H1 (cell line): ENCODE measurements around the gene RNF152. TPM values are rescaled to one million over a fixed set of nuclear protein-coding genes. Genes with fewer than 3 reads are reported as not detected.

Source experiments
- CTCF ChIA-PET: fragments of 300-600 bp; sonication (Branson Sonifier 250); formaldehyde crosslinking; loops from one replicate; lab custom pipeline; 2021; ENCODE audit not compliant: partially characterized antibody; lab: Charles Lee
- POLR2A ChIA-PET: fragments of 300-600 bp; sonication (Branson Sonifier 250); formaldehyde crosslinking; loops from one replicate; lab custom pipeline; 2021; ENCODE audit warnings: inconsistent platforms; ENCODE audit not compliant: partially characterized antibody; lab: Charles Lee
- DNase-seq, 2 experiments: peaks; one replicate each; pipeline versions ENCODE4 v3.0.0 to v3.0.0-alpha.2; 2010 to 2022; ENCODE audit warnings: low spot score in 2 of 2, low read depth in 1 of 2, mixed read lengths in 1 of 2
- FAIRE-seq: peaks from 2 replicates; lab custom pipeline; 2011; peaks lifted over from hg19 to GRCh38; lab: Jason Lieb, UNC
- H2AFZ ChIP-seq: 2 replicates; pipeline ENCODE4 v1.8.1; 2012; ENCODE audit warnings: low read length, inconsistent platforms
- H2AK5ac ChIP-seq: 2 replicates; pipeline ENCODE4 v1.6.1; 2013; ENCODE audit warnings: low read depth, low read length
- H2BK120ac ChIP-seq: replicated peaks from 2 replicates; pipeline ENCODE3; 2013; ENCODE audit warnings: low read depth, low read length, inconsistent platforms
- H2BK12ac ChIP-seq: 2 replicates; pipeline ENCODE4 v1.6.1; 2013; ENCODE audit warnings: low read depth, low read length
- H2BK15ac ChIP-seq: 2 replicates; pipeline ENCODE4 v1.6.1; 2013; ENCODE audit warnings: low read length
- H2BK20ac ChIP-seq: 2 replicates; pipeline ENCODE4 v1.6.1; 2013; ENCODE audit warnings: low read length
- H2BK5ac ChIP-seq: 2 replicates; pipeline ENCODE4 v1.6.1; 2013; ENCODE audit warnings: low read depth, low read length
- H3K14ac ChIP-seq: 2 replicates; pipeline ENCODE4 v1.6.1; 2013; ENCODE audit warnings: inconsistent platforms; ENCODE audit not compliant: insufficient read length
- H3K18ac ChIP-seq: 2 replicates; pipeline ENCODE4 v1.6.1; 2013; ENCODE audit warnings: low read length; ENCODE audit errors: extremely low read depth
- H3K23ac ChIP-seq: 2 replicates; pipeline ENCODE4 v1.6.1; 2013; ENCODE audit warnings: inconsistent platforms; ENCODE audit not compliant: insufficient read length
- H3K23me2 ChIP-seq: 2 replicates; pipeline ENCODE4 v1.6.1; 2013; ENCODE audit warnings: low read depth, low read length
- H3K27ac ChIP-seq: 2 replicates; pipeline ENCODE4 v1.6.1; 2011; ENCODE audit warnings: low read depth, low read length, inconsistent platforms
- H3K27me3 ChIP-seq, 4 experiments: replicated peaks in 1 of 4; 1 replicate in 1 of 4; 2 replicates in 3 of 4; pipeline versions ENCODE4 v1.6.1 to v1.8.1; 2011 to 2013; ENCODE audit warnings: low read length in 3 of 4, mild to moderate bottlenecking in 3 of 4, inconsistent platforms in 2 of 4, mixed read lengths in 2 of 4, moderate library complexity in 1 of 4; ENCODE audit not compliant: control insufficient read depth in 3 of 4, insufficient read depth in 3 of 4; ENCODE audit errors: extremely low read depth in 1 of 4
- H3K36me3 ChIP-seq, 4 experiments: 2 replicates each; pipeline versions ENCODE4 v1.6.1 to v1.8.1; 2011 to 2013; ENCODE audit warnings: mild to moderate bottlenecking in 4 of 4, low read length in 3 of 4, moderate library complexity in 2 of 4, control low read depth in 1 of 4, inconsistent platforms in 1 of 4; ENCODE audit not compliant: insufficient read depth in 4 of 4, control insufficient read depth in 2 of 4
- H3K4ac ChIP-seq: replicated peaks from 2 replicates; pipeline ENCODE3; 2013; ENCODE audit warnings: low read length, low read depth, mixed read lengths, inconsistent platforms; ENCODE audit not compliant: insufficient read length
- H3K4me1 ChIP-seq, 4 experiments: replicated peaks in 1 of 4; 1 replicate in 1 of 4; 2 replicates in 3 of 4; pipeline versions ENCODE4 v1.6.1 to v1.8.1; 2011 to 2013; ENCODE audit warnings: low read length in 3 of 4, inconsistent platforms in 2 of 4, mixed read lengths in 1 of 4; ENCODE audit not compliant: insufficient read depth in 4 of 4, control insufficient read depth in 3 of 4
- H3K4me2 ChIP-seq, 2 experiments: 2 replicates each; pipeline versions ENCODE4 v1.6.1 to v1.8.1; 2011 to 2013; ENCODE audit warnings: low read depth in 2 of 2, low read length in 2 of 2, control low read depth in 1 of 2, inconsistent platforms in 1 of 2, mild to moderate bottlenecking in 1 of 2; ENCODE audit not compliant: insufficient read depth in 1 of 2
- H3K4me3 ChIP-seq, 4 experiments: fragments of 200-600, 300-600 bp in 1 of 4; sonication (generic), shearing (Covaris generic), sonication (Bioruptor Twin) in 1 of 4; 2 replicates each; pipeline versions ENCODE4 v1.5.1 to v1.8.1; 2011 to 2016; ENCODE audit warnings: low read length in 4 of 4, low read depth in 3 of 4, control low read depth in 2 of 4, inconsistent platforms in 2 of 4, mild to moderate bottlenecking in 2 of 4, mixed read lengths in 1 of 4, moderate library complexity in 1 of 4; ENCODE audit not compliant: insufficient read depth in 2 of 4; ENCODE audit errors: extremely low read depth in 1 of 4
- H3K56ac ChIP-seq: replicated peaks from 2 replicates; pipeline ENCODE3; 2013; ENCODE audit warnings: low read depth, mild to moderate bottlenecking, mixed read lengths, low read length, inconsistent platforms; ENCODE audit not compliant: insufficient read length
- H3K79me1 ChIP-seq: 2 replicates; pipeline ENCODE4 v1.6.1; 2013; ENCODE audit warnings: low read depth, low read length, control low read depth
- H3K79me2 ChIP-seq, 2 experiments: 2 replicates each; pipeline versions ENCODE4 v1.6.1 to v1.8.1; 2012 to 2013; ENCODE audit warnings: low read length in 2 of 2, mild to moderate bottlenecking in 2 of 2, inconsistent platforms in 1 of 2; ENCODE audit not compliant: insufficient read depth in 2 of 2, control insufficient read depth in 1 of 2
- H3K9ac ChIP-seq, 4 experiments: replicated peaks in 1 of 4; 1 replicate in 1 of 4; 2 replicates in 3 of 4; pipeline versions ENCODE4 v1.6.1 to v1.8.1; 2011 to 2013; ENCODE audit warnings: low read depth in 3 of 4, low read length in 3 of 4, control low read depth in 2 of 4, mild to moderate bottlenecking in 2 of 4, moderate library complexity in 2 of 4, inconsistent platforms in 1 of 4; ENCODE audit errors: extremely low read depth in 1 of 4
- H3K9me3 ChIP-seq, 2 experiments: 2 replicates each; pipeline versions ENCODE4 v1.6.1 to v1.8.1; 2012 to 2013; ENCODE audit warnings: mild to moderate bottlenecking in 2 of 2, moderate library complexity in 2 of 2, control low read depth in 1 of 2, inconsistent platforms in 1 of 2, low read depth in 1 of 2, low read length in 1 of 2, mixed read lengths in 1 of 2; ENCODE audit not compliant: insufficient read depth in 2 of 2
- H4K20me1 ChIP-seq, 2 experiments: replicated peaks in 1 of 2; 2 replicates each; pipeline versions ENCODE3 to v1.8.1; 2011 to 2013; ENCODE audit warnings: inconsistent platforms in 2 of 2, low read length in 2 of 2, mild to moderate bottlenecking in 1 of 2; ENCODE audit not compliant: insufficient read depth in 2 of 2, control insufficient read depth in 1 of 2
- H4K5ac ChIP-seq: 2 replicates; pipeline ENCODE4 v1.6.1; 2013; ENCODE audit warnings: low read length, low read depth, mixed read lengths, inconsistent platforms; ENCODE audit not compliant: insufficient read length
- H4K8ac ChIP-seq: 2 replicates; pipeline ENCODE4 v1.8.0; 2013; ENCODE audit warnings: mild to moderate bottlenecking, moderate library complexity, low read length, inconsistent platforms; ENCODE audit not compliant: insufficient read depth; ENCODE audit errors: extremely low read depth
- H4K91ac ChIP-seq: replicated peaks from 2 replicates; pipeline ENCODE3; 2013; ENCODE audit warnings: low read length, mixed read lengths, inconsistent platforms; ENCODE audit not compliant: insufficient read length
- KDM1A ChIP-seq: fragments of 200-600, 300-600 bp; sonication (generic); IDR thresholded peaks from 2 replicates; pipeline ENCODE4 v1.7.1; 2016; ENCODE audit warnings: mild to moderate bottlenecking, low read length, borderline replicate concordance
- POU5F1 ChIP-seq: IDR thresholded peaks from 2 replicates; pipeline ENCODE4 v1.6.1; 2011; ENCODE audit warnings: low read depth, mild to moderate bottlenecking, low read length, moderate library complexity
- TEAD4 ChIP-seq: IDR thresholded peaks from 2 replicates; pipeline ENCODE4 v1.6.1; 2012; ENCODE audit warnings: low read depth, low read length, inconsistent platforms, mixed read lengths
- WGBS, 2 experiments: shearing (Covaris generic) in 1 of 2; methylation state at CpG; one replicate each; pipeline versions ENCODE4 v1.1.6 to v1.1.7; 2013 to 2015; ENCODE audit warnings: low lambda C conversion rate in 2 of 2, mixed read lengths in 2 of 2, inconsistent platforms in 1 of 2, low coverage in 1 of 2, missing lambda C conversion rate in 1 of 2; ENCODE audit not compliant: insufficient replicate concordance in 2 of 2, insufficient coverage in 1 of 2, insufficient read length in 1 of 2; ENCODE audit errors: extremely low coverage in 1 of 2, missing lambda C conversion rate in 1 of 2; 5-methylcytosine and 5-hydroxymethylcytosine counted together
- polyA plus RNA-seq, 7 experiments: library from polyadenylated mRNA; depleted of rRNA in 3 of 7; stranded (reverse) in 5 of 7; unstranded in 2 of 7; fragments of >200 nt in 5 of 7; fragments of 200-250 nt in 2 of 7; gene quantifications; 1 replicate in 5 of 7; 2 replicates in 1 of 7; 4 replicates in 1 of 7; pipeline versions ENCODE4 v1.2.1 to v1.2.3, GENCODE V29; 2011 to 2013; ENCODE audit warnings: missing spikeins in 2 of 7, mixed read lengths in 2 of 7
- total RNA-seq: library from RNA; stranded (reverse); fragmentation: NEBNext Ultra II Directional; extraction: Animal tissue kit (Norgen Biotek cat#: 25700); gene quantifications from 2 replicates; pipeline ENCODE4 v1.2.1, GENCODE V29; 2021
- TF ChIP-seq, protein P1 (sequence below), 3 experiments: IDR thresholded peaks; 1 replicate in 2 of 3; 2 replicates in 1 of 3; pipeline versions ENCODE4 v1.5.1 to v1.6.1; 2011; ENCODE audit warnings: low read length in 3 of 3, mild to moderate bottlenecking in 3 of 3, inconsistent platforms in 2 of 3, low read depth in 1 of 3, moderate library complexity in 1 of 3; ENCODE audit not compliant: insufficient read depth in 1 of 3; ENCODE audit errors: control extremely low read depth in 1 of 3

The RNF152 gene
- total and polyA plus RNA-seq, 2 of the 8 experiments (the other 6 are each of a cell fraction or from before 2014, with no cell fraction given), result 1.1 to 2.7 TPM

DNA sequence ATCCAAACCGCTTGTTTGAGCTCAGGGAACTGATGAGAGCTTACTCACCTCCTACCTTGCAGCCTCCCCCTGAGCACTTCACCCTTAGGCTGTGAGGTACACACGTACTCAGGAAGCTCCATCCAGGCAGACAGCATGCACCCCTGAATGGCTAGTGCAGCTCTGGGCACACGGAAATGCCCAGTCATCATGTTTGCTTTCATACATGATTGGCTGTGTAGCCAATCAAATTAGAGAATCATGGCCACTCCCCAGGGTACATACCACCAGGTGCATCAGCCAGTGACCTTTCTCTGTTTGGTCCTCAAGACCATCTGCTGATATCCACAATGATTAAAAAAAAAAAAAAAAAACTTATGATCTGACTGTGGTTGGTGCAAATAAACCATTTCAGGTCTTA, 42.1 kb downstream of the RNF152 start:
- no peaks in the 10 kb centered on the region for H4K20me1 ChIP-seq
- ChIA-PET POLR2A (no interaction called here), CTCF (no interaction called here)
- no peak overlapping the region for H3K56ac ChIP-seq
- no peaks in the 10 kb centered on the region for H3K79me2 ChIP-seq
- no peak overlapping the region for H2BK5ac ChIP-seq
- H3K4me2 ChIP-seq, result no peak overlapping the region
- no peaks in the 10 kb centered on the region for H3K27me3 ChIP-seq
- DNase-seq (no peak), FAIRE-seq (no peak)
- H3K4me3 ChIP-seq, result no peak overlapping the region
- H3K9me3 ChIP-seq, result no peaks in the 10 kb centered on the region
- H3K18ac ChIP-seq, result no peak overlapping the region; the same call in 1 of the 2 replicates
- H4K5ac ChIP-seq, result no peak overlapping the region
- no peak overlapping the region for H2BK12ac ChIP-seq
- no peak overlapping the region for H4K8ac ChIP-seq
- no peaks in the 10 kb centered on the region for H3K79me1 ChIP-seq
- no peak overlapping the region for H2AFZ ChIP-seq
- H3K23ac ChIP-seq, result no peak overlapping the region
- H3K36me3 ChIP-seq, result no peaks in the 10 kb centered on the region
- H3K23me2 ChIP-seq, result no peaks in the 10 kb centered on the region
- no peak overlapping the region for H2BK20ac ChIP-seq
- no peak overlapping the region for H3K14ac ChIP-seq
- no peak overlapping the region for H3K27ac ChIP-seq
- H2BK15ac ChIP-seq, result no peak overlapping the region; the same call in 1 of the 2 replicates
- 85% methylated on average over 3 of the region's 3 CpGs; no CpG with 5 or more reads in 1 of the 2 experiments for WGBS, 2 experiments
- H4K91ac ChIP-seq, result peak overlapping the region; percentile 10
- H2BK120ac ChIP-seq, result no peak overlapping the region
- H3K4ac ChIP-seq, result no peak overlapping the region
- no peak for TF ChIP-seq TEAD4
- TF ChIP-seq, protein P1, sequence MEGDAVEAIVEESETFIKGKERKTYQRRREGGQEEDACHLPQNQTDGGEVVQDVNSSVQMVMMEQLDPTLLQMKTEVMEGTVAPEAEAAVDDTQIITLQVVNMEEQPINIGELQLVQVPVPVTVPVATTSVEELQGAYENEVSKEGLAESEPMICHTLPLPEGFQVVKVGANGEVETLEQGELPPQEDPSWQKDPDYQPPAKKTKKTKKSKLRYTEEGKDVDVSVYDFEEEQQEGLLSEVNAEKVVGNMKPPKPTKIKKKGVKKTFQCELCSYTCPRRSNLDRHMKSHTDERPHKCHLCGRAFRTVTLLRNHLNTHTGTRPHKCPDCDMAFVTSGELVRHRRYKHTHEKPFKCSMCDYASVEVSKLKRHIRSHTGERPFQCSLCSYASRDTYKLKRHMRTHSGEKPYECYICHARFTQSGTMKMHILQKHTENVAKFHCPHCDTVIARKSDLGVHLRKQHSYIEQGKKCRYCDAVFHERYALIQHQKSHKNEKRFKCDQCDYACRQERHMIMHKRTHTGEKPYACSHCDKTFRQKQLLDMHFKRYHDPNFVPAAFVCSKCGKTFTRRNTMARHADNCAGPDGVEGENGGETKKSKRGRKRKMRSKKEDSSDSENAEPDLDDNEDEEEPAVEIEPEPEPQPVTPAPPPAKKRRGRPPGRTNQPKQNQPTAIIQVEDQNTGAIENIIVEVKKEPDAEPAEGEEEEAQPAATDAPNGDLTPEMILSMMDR (IDR thresholded peaks at IDR 0.05; ENCODE audit: control extremely low read depth in 1 of 3, insufficient read depth in 1 of 3, low read depth in 1 of 3, low read length in 3 of 3), result no peak
- TF ChIP-seq POU5F1, result no peak
- no peak for TF ChIP-seq KDM1A
- no peak overlapping the region for H2AK5ac ChIP-seq
- peaks cover 0 to 6% (median 1%) of the 10 kb centered on the region in 4 experiments; a peak in 2 of 7 replicates for H3K4me1 ChIP-seq
- no peak overlapping the region; a peak in 1 of 7 replicates for H3K9ac ChIP-seq
